Loucy (cell line): ENCODE results near the gene SCAANT1.

Experiments
- H2AFZ ChIP-seq: fragments of 200-600 bp; sonication (generic); 2 replicates; pipeline ENCODE4 v1.6.0; 2016; ENCODE audit warnings: antibody characterized with exemption, mild to moderate bottlenecking, low read length, moderate library complexity
- H3F3A ChIP-seq: fragments of 200-600 bp; 2 replicates; pipeline ENCODE4 v1.6.0; 2016; ENCODE audit warnings: antibody characterized with exemption, low read depth, mild to moderate bottlenecking
- H3K27me3 ChIP-seq: fragments of 200-600 bp; sonication (generic); 2 replicates; pipeline ENCODE4 v1.6.1; 2014; ENCODE audit warnings: low read length, mild to moderate bottlenecking; ENCODE audit not compliant: insufficient read depth, poor library complexity, severe bottlenecking
- H3K36me3 ChIP-seq: fragments of 200-600 bp; sonication (generic); 2 replicates; pipeline ENCODE4 v1.6.1; 2016; ENCODE audit warnings: low read length; ENCODE audit not compliant: insufficient read depth
- H3K4me1 ChIP-seq: fragments of 200-600 bp; sonication (generic); 2 replicates; pipeline ENCODE4 v1.5.1; 2014; ENCODE audit warnings: low read length, mild to moderate bottlenecking; ENCODE audit not compliant: insufficient read depth, poor library complexity, severe bottlenecking
- H3K4me2 ChIP-seq: fragments of 200-600 bp; sonication (generic); 2 replicates; pipeline ENCODE4 v1.6.0; 2014; ENCODE audit warnings: antibody characterized with exemption, low read length, low read depth, mild to moderate bottlenecking; ENCODE audit not compliant: poor library complexity, severe bottlenecking
- H3K4me3 ChIP-seq: fragments of 200-600 bp; sonication (generic); 2 replicates; pipeline ENCODE4 v1.5.1; 2014; ENCODE audit warnings: low read length, mild to moderate bottlenecking, mixed read lengths; ENCODE audit not compliant: poor library complexity, severe bottlenecking
- H3K79me2 ChIP-seq: fragments of 200-600 bp; sonication (generic); 2 replicates; pipeline ENCODE4 v1.6.1; 2014; ENCODE audit warnings: low read length; ENCODE audit not compliant: insufficient read depth
- H3K9ac ChIP-seq: fragments of 200-600 bp; sonication (generic); 2 replicates; pipeline ENCODE4 v1.6.0; 2014; ENCODE audit warnings: mild to moderate bottlenecking, low read depth, low read length, moderate library complexity; ENCODE audit not compliant: poor library complexity, severe bottlenecking
- H3K9me2 ChIP-seq: fragments of 200-600 bp; sonication (generic); replicated peaks from 2 replicates; pipeline ENCODE4 v1.6.1; 2016; ENCODE audit warnings: low read depth, low read length, mixed read lengths
- H3K9me3 ChIP-seq: fragments of 200-600 bp; sonication (generic); 2 replicates; pipeline ENCODE4 v1.6.1; 2014; ENCODE audit warnings: mild to moderate bottlenecking, antibody characterized with exemption, low read length, low read depth; ENCODE audit not compliant: insufficient read depth
- H4K20me1 ChIP-seq: fragments of 200-600 bp; sonication (generic); 2 replicates; pipeline ENCODE4 v1.6.0; 2014; ENCODE audit warnings: antibody characterized with exemption, low read length, mild to moderate bottlenecking; ENCODE audit not compliant: insufficient read depth, poor library complexity, severe bottlenecking
- EZH2phosphoT487 ChIP-seq: fragments of 200-600 bp; IDR thresholded peaks from 2 replicates; pipeline ENCODE4 v1.6.1; 2018; ENCODE audit warnings: antibody characterized with exemption, mild to moderate bottlenecking, moderate library complexity, borderline replicate concordance
- TF ChIP-seq, protein P1 (sequence below): fragments of 200-600 bp; sonication (generic); conservative IDR thresholded peaks from 2 replicates; pipeline ENCODE4 v1.5.1; 2014; ENCODE audit warnings: mild to moderate bottlenecking, antibody characterized with exemption, low read length

The SCAANT1 gene

DNA sequence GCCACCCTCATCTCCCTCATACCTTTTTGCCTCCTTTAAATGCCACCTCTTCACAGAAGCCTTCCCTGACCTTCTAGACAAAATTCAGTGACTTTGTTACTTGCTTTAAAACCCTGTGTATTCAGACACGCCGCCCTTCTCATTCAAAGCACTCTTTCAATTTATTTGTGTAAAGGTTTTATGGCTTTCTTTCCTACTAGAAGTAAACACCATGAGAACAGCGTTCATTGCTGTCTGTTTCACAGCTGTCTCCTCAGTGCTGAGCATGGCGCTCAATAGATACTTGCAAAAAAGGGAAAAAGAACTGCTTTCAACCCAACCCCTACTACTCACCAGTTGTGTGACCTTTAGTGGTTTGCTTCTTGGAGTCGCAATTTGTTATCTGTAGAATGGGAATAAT lies 31.5 kb downstream of the SCAANT1 start:
- no peak overlapping the region for H3K9ac ChIP-seq
- H3K36me3 ChIP-seq = no peaks in the 10 kb centered on the region
- peaks cover 93% of the 10 kb centered on the region for H3K79me2 ChIP-seq
- H3F3A ChIP-seq = 0 out of 2 replicates have a peak, but pooled peaks cover 4% of the 10 kb centered on the region
- peaks cover 33% of the 10 kb centered on the region for H3K4me1 ChIP-seq
- TF ChIP-seq, protein P1, sequence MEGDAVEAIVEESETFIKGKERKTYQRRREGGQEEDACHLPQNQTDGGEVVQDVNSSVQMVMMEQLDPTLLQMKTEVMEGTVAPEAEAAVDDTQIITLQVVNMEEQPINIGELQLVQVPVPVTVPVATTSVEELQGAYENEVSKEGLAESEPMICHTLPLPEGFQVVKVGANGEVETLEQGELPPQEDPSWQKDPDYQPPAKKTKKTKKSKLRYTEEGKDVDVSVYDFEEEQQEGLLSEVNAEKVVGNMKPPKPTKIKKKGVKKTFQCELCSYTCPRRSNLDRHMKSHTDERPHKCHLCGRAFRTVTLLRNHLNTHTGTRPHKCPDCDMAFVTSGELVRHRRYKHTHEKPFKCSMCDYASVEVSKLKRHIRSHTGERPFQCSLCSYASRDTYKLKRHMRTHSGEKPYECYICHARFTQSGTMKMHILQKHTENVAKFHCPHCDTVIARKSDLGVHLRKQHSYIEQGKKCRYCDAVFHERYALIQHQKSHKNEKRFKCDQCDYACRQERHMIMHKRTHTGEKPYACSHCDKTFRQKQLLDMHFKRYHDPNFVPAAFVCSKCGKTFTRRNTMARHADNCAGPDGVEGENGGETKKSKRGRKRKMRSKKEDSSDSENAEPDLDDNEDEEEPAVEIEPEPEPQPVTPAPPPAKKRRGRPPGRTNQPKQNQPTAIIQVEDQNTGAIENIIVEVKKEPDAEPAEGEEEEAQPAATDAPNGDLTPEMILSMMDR = no peak
- TF ChIP-seq EZH2phosphoT487 = no peak
- H3K9me3 ChIP-seq = no peaks in the 10 kb centered on the region
- H4K20me1 ChIP-seq = peaks cover 67% of the 10 kb centered on the region
- no peaks in the 10 kb centered on the region for H3K9me2 ChIP-seq
- H3K4me3 ChIP-seq = no peak overlapping the region
- no peak overlapping the region for H3K4me2 ChIP-seq
- H2AFZ ChIP-seq = no peak overlapping the region
- H3K27me3 ChIP-seq = no peaks in the 10 kb centered on the region

DNA sequence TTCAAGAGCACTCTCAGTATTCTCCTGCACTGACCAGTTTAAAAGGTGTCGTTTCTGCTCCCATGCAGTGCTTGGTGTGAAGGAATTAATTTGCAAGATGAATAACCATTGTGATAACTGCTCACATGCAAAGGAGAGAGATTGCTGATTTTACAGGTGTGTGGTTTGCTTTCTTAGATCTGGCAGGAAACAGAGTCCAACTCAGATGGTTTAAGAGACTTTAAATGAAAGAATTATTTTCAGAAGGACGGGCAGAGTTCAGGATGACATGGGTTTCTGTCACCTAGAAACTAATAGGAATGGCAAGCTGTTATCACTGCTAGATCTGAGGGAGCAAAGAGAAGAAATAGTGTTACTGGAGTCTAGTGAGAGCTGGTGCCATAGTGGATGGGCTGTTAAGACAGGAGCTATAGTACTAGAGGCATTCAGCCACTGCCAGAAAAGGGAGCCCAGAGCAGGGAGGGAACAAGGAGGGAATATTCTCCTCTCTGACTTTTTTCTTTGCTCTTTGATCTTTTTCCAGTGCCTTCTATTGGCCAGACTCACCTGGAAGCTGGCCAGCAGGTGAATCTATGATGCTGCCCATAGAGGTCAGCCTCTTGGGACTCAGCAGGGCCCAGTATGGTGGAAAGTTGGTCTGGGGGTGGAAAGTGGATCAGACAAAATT lies 33.7 kb downstream of the SCAANT1 start:
- Histone ChIP-seq H3K4me1 (peaks cover 41% of the 10 kb centered on the region), H3K36me3 (no peaks in the 10 kb centered on the region), H3K4me3 (peak overlapping the region; percentile 31), H3K9me2 (no peaks in the 10 kb centered on the region), H3K9ac (no peak overlapping the region), H3K4me2 (peak overlapping the region; percentile 50), H4K20me1 (peaks cover 66% of the 10 kb centered on the region), H3K79me2 (peaks cover 97% of the 10 kb centered on the region), H3K27me3 (no peaks in the 10 kb centered on the region), H3F3A (0 out of 2 replicates have a peak, but pooled peaks cover 4% of the 10 kb centered on the region), H3K9me3 (no peaks in the 10 kb centered on the region), H2AFZ (no peak overlapping the region)
- TF ChIP-seq, protein P1 = no peak
- no peak for TF ChIP-seq EZH2phosphoT487

DNA sequence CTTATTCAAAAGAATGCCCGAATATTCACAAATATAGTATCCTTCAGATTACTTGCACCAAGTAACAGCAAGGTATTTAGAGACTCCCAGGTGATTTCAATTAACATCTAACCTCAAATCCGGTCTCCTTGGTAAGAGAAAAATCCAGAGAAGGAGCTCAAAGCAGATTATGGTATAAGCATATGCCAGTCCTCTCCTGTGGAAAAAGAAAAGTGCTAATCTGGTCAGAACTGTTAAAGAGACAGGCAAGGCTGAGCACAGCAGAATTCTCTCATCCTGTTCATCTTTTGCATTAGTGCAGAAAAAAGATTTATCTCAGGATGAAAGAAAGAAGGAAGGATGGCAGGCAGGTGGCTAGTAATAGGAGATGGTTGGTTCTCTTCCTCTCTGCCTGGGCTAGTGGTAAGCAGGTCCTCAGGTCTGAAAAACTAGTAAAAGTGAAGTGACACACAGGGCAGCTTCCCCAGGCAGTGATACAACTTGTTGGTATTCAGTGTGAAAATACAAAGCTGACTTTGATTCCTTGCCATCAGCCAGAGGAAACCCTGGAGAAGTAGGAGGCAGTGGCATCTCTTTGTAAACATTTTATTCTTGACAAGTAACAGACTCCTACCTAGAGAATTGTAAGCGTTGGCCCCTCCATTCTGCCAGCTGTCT lies 34.3 kb downstream of the SCAANT1 start:
- Histone ChIP-seq H3K9ac (no peak overlapping the region), H3K27me3 (no peaks in the 10 kb centered on the region), H3F3A (0 out of 2 replicates have a peak, but pooled peaks cover 4% of the 10 kb centered on the region), H3K79me2 (peaks cover 97% of the 10 kb centered on the region), H3K9me2 (no peaks in the 10 kb centered on the region), H2AFZ (no peak overlapping the region), H3K4me2 (peak overlapping the region; percentile 50), H3K9me3 (no peaks in the 10 kb centered on the region), H3K36me3 (no peaks in the 10 kb centered on the region), H3K4me3 (peak overlapping the region; percentile 31), H3K4me1 (peaks cover 41% of the 10 kb centered on the region), H4K20me1 (peaks cover 66% of the 10 kb centered on the region)
- no peak for TF ChIP-seq EZH2phosphoT487
- TF ChIP-seq, protein P1 = no peak
